ENCODE measurements around the gene RGCC.

The RGCC gene

GRCh38 chr13:41495044-41495443 lies 37.7 kb downstream of the RGCC start:
- Histone ChIP-seq H2AFZ (peak overlapping the region; percentile 22), H3K4me1 (no peaks in the 10 kb centered on the region), H3K27me3 (ENCODE audit: control insufficient read depth, insufficient read depth, low read length) (no peaks in the 10 kb centered on the region), H3K9ac (no peak overlapping the region), H3K4me3 (ENCODE audit: low read depth, low read length) (no peak overlapping the region), H3K4me2 (ENCODE audit: low read length) (no peak overlapping the region), H3K27ac (no peak overlapping the region), H3K36me3 (ENCODE audit: control insufficient read depth, insufficient read depth, low read length) (no peaks in the 10 kb centered on the region), H3K79me2 (no peaks in the 10 kb centered on the region), H3K9me3 (ENCODE audit: control insufficient read depth, low read length) (no peaks in the 10 kb centered on the region)
- TF ChIP-seq CTCF (IDR thresholded peaks at IDR 0.05) = no peak

GRCh38 chr13:41496420-41497234 lies 39.3 kb downstream of the RGCC start:
- H3K27ac ChIP-seq = no peak overlapping the region
- H3K36me3 ChIP-seq (ENCODE audit: control insufficient read depth, insufficient read depth, low read length) = no peaks in the 10 kb centered on the region
- H3K79me2 ChIP-seq = no peaks in the 10 kb centered on the region
- no peak overlapping the region for H2AFZ ChIP-seq
- H3K9me3 ChIP-seq (ENCODE audit: control insufficient read depth, low read length) = no peaks in the 10 kb centered on the region
- no peak overlapping the region for H3K4me3 ChIP-seq (ENCODE audit: low read depth, low read length)
- H3K9ac ChIP-seq = no peak overlapping the region
- no peaks in the 10 kb centered on the region for H3K27me3 ChIP-seq (ENCODE audit: control insufficient read depth, insufficient read depth, low read length)
- no peaks in the 10 kb centered on the region for H3K4me1 ChIP-seq
- no peak for TF ChIP-seq CTCF (IDR thresholded peaks at IDR 0.05)
- no peak overlapping the region for H3K4me2 ChIP-seq (ENCODE audit: low read length)

GRCh38 chr13:41497436-41497835 lies 40.1 kb downstream of the RGCC start:
- H3K27ac ChIP-seq = no peak overlapping the region
- H3K9me3 ChIP-seq (ENCODE audit: control insufficient read depth, low read length) = no peaks in the 10 kb centered on the region
- no peaks in the 10 kb centered on the region for H3K27me3 ChIP-seq (ENCODE audit: control insufficient read depth, insufficient read depth, low read length)
- H3K4me2 ChIP-seq (ENCODE audit: low read length) = no peak overlapping the region
- no peak overlapping the region for H3K4me3 ChIP-seq (ENCODE audit: low read depth, low read length)
- no peaks in the 10 kb centered on the region for H3K36me3 ChIP-seq (ENCODE audit: control insufficient read depth, insufficient read depth, low read length)
- H2AFZ ChIP-seq = no peak overlapping the region
- no peak for TF ChIP-seq CTCF (IDR thresholded peaks at IDR 0.05)
- H3K4me1 ChIP-seq = no peaks in the 10 kb centered on the region
- H3K9ac ChIP-seq = no peak overlapping the region
- no peaks in the 10 kb centered on the region for H3K79me2 ChIP-seq

- H3K9ac ChIP-seq = no peak overlapping the region
- H3K4me1 ChIP-seq = no peaks in the 10 kb centered on the region
- H3K4me2 ChIP-seq (ENCODE audit: low read length) = no peak overlapping the region
- H3K4me3 ChIP-seq (ENCODE audit: low read depth, low read length) = no peak overlapping the region
- no peaks in the 10 kb centered on the region for H3K79me2 ChIP-seq
- no peak overlapping the region for H2AFZ ChIP-seq
- TF ChIP-seq CTCF (IDR thresholded peaks at IDR 0.05) = no peak
- no peaks in the 10 kb centered on the region for H3K9me3 ChIP-seq (ENCODE audit: control insufficient read depth, low read length)
- H3K27me3 ChIP-seq (ENCODE audit: control insufficient read depth, insufficient read depth, low read length) = no peaks in the 10 kb centered on the region
- no peak overlapping the region for H3K27ac ChIP-seq
- no peaks in the 10 kb centered on the region for H3K36me3 ChIP-seq (ENCODE audit: control insufficient read depth, insufficient read depth, low read length)
These were observed 42.1 kb downstream of the RGCC start for GRCh38 chr13:41499452-41499851.

GRCh38 chr13:41500511-41500910 lies 43.2 kb downstream of the RGCC start:
- Histone ChIP-seq H3K36me3 (ENCODE audit: control insufficient read depth, insufficient read depth, low read length) (no peaks in the 10 kb centered on the region), H3K9me3 (ENCODE audit: control insufficient read depth, low read length) (no peaks in the 10 kb centered on the region), H3K4me2 (ENCODE audit: low read length) (no peak overlapping the region), H2AFZ (no peak overlapping the region), H3K9ac (no peak overlapping the region), H3K79me2 (no peaks in the 10 kb centered on the region), H3K27me3 (ENCODE audit: control insufficient read depth, insufficient read depth, low read length) (no peaks in the 10 kb centered on the region), H3K27ac (no peak overlapping the region), H3K4me1 (no peaks in the 10 kb centered on the region), H3K4me3 (ENCODE audit: low read depth, low read length) (no peak overlapping the region)
- no peak for TF ChIP-seq CTCF (IDR thresholded peaks at IDR 0.05)

Data from parathyroid adenoma (tissue), 2 donors.